ENCODE measurements around the gene RIMBP2. TPM values are rescaled to one million over a fixed set of nuclear protein-coding genes. Genes with fewer than 3 reads are reported as not detected.

The RIMBP2 gene
- total RNA-seq, 8 experiments from 2014 or later = 0.09 to 24.7 (median 13.0) TPM

DNA sequence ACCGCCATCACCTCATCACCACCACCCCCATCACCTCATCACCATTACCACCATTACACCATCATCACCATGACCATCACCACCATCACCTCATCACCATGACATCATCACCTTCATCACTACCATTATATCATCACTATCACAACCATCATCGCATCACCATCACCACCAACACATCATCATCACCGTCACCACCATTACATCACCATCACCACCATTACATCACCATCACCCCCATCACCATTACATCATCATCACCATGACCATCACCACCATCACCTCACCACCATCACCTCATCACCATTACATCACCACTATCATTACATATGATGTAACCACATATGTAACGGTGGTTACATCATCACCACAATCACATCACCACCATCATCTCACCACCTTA lies 132.3 kb downstream of the RIMBP2 start:
- WGBS, 10 experiments = 29 to 100% (median 63%) methylated on average over 1 to 3 of the region's 4 CpGs; no CpG with 5 or more reads in 1 of the 10 experiments
- ATAC-seq (replicated peaks in 6 of 8) = no peak
- H3K4me1 ChIP-seq (replicated peaks in 1 of 2) = peaks cover 0 to 9% of the 10 kb centered on the region in 2 donors
- H3K27ac ChIP-seq = no peak overlapping the region
- in situ Hi-C loops (cut with MboI; ENCODE audit: low pct_unique_long_range_greater_than_20kb in 2 of 9, low sequenced_read_pairs in 9 of 9, unreplicated experiment in 9 of 9) = no loop called here
- H3K4me3 ChIP-seq = no peak overlapping the region

DNA sequence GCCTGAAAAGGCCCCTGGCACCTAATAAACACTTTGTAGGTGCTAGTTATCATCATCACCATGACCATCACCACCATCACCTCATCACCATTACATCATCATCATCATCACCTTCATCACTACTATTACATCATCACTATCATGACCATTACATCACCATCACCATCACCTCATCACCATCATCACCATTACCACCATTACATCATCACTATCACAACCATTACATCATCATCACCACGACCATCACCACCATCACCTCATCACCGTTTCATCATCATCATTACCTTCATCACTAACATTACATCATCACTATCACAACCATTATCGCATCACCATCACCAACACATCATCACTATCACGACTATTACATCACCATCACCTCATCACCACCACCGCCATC lies 132.8 kb downstream of the RIMBP2 start:
- Histone ChIP-seq H3K4me3 (no peak overlapping the region), H3K4me1 (replicated peaks in 1 of 2) (peaks cover 0 to 5% of the 10 kb centered on the region in 2 donors), H3K27ac (no peak overlapping the region)
- WGBS, 10 experiments = 14 to 100% (median 46%) methylated on average over 1 to 4 of the region's 5 CpGs; no CpG with 5 or more reads in 2 of the 10 experiments
- no peak for ATAC-seq (replicated peaks in 6 of 8)
- in situ Hi-C loops (cut with MboI; ENCODE audit: low pct_unique_long_range_greater_than_20kb in 2 of 9, low sequenced_read_pairs in 9 of 9, unreplicated experiment in 9 of 9) = no loop called here

DNA sequence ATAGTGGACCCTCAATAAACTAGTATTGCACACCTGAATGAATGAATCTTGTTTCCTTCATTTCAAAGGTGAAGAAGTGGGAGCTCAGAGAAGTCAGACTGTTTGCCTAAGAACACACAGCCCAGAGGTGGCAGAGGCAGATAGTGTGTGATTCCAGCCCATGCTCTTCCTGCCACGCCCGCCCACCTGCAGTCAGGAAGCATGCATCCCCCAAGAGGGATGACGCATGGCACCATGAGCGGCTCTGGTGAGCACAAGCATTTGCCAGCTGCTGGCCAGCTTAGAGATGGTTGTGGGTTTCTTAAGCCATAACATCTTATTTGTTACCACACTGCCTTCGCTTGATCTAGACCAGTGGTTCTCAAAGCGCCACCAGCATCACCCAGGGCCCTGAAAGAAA lies 133.8 kb downstream of the RIMBP2 start:
- ATAC-seq (replicated peaks in 6 of 8) = no peak
- Histone ChIP-seq H3K27ac (no peak overlapping the region), H3K4me3 (no peak overlapping the region), H3K4me1 (replicated peaks in 1 of 2) (no peaks in the 10 kb centered on the region)
- in situ Hi-C loops (cut with MboI; ENCODE audit: low pct_unique_long_range_greater_than_20kb in 2 of 9, low sequenced_read_pairs in 9 of 9, unreplicated experiment in 9 of 9) = no loop called here
- WGBS, 10 experiments = 0 to 92% (median 78%) methylated on average over 1 to 5 of the region's 6 CpGs; no CpG with 5 or more reads in 4 of the 10 experiments

DNA sequence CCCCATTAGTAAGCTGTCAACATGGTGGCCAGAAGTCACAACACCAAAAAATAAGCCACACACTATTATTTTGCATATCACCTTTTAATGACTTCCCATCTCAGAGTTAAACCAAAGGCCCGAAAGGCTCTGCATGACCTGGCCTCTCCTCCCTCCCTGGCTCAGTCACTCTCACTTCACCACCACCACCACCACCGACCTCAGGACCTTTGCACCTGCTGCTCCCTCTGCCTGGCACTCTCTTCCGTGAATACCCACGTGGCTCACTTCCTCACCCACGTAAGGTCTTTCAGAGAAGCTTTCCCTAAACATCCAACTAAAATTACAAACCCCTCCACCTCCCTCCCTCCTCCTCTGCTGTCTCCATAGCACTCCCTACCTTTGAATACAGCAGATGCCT lies 134.3 kb downstream of the RIMBP2 start:
- in situ Hi-C loops (cut with MboI; ENCODE audit: low pct_unique_long_range_greater_than_20kb in 2 of 9, low sequenced_read_pairs in 9 of 9, unreplicated experiment in 9 of 9) = no loop called here
- H3K4me1 ChIP-seq (replicated peaks in 1 of 2) = no peaks in the 10 kb centered on the region
- H3K4me3 ChIP-seq = no peak overlapping the region
- no peak overlapping the region for H3K27ac ChIP-seq
- WGBS, 10 experiments = 10 to 100% (median 54%) methylated on average over 1 to 5 of the region's 5 CpGs; no CpG with 5 or more reads in 3 of the 10 experiments
- ATAC-seq (replicated peaks in 6 of 8) = no peak

DNA sequence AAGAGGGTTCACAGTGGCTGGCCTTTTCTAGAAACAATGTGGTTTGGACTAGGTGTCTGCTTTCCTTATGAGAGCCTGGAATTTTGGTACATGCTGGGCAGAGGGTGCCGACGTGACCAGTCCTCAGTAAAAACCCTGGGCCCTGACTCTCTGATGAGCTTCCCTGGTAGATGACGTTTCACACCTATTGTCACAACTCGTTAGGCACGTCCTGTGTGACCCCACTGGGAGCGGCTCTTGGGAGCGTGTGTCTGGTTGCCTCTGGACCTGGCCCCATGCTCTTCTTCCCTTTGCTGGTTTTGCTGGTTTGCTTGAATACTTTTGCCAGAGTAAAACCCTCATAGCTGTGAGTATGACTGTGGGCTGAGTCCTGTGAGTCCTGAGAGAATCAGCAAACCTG lies 136.9 kb downstream of the RIMBP2 start:
- WGBS, 10 experiments = 8 to 100% (median 74%) methylated on average over 1 to 7 of the region's 7 CpGs; no CpG with 5 or more reads in 3 of the 10 experiments
- Histone ChIP-seq H3K4me3 (no peak overlapping the region), H3K4me1 (replicated peaks in 1 of 2) (no peaks in the 10 kb centered on the region), H3K27ac (no peak overlapping the region)
- in situ Hi-C loops (cut with MboI; ENCODE audit: low pct_unique_long_range_greater_than_20kb in 2 of 9, low sequenced_read_pairs in 9 of 9, unreplicated experiment in 9 of 9) = no loop called here
- ATAC-seq (replicated peaks in 6 of 8) = no peak

DNA sequence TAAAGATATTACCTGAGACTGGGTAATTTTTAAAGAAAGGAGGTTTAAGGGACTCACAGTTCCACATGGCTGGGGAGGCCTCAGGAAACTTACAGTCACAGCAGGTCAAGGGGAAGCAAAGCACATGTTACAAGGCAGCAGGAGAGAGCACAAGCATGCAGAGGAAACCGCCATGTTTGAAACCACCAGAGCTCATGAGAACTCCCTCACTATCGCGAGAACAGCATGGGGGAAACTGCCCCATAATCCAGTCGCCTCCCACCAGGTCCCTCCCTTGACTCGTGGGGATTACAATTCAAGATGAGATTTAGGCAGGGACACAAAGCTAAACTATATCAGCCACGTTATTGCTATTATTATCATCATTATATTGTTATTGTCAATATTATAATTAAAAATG lies 138.7 kb downstream of the RIMBP2 start:
- H3K4me1 ChIP-seq (replicated peaks in 1 of 2) = no peaks in the 10 kb centered on the region
- H3K27ac ChIP-seq = no peak overlapping the region
- no peak overlapping the region for H3K4me3 ChIP-seq
- no peak for ATAC-seq (replicated peaks in 6 of 8)
- in situ Hi-C loops (cut with MboI; ENCODE audit: low pct_unique_long_range_greater_than_20kb in 2 of 9, low sequenced_read_pairs in 9 of 9, unreplicated experiment in 9 of 9) = no loop called here
- WGBS, 10 experiments = 33 to 88% (median 69%) methylated on average over 3 to 6 of the region's 6 CpGs; no CpG with 5 or more reads in 3 of the 10 experiments

DNA sequence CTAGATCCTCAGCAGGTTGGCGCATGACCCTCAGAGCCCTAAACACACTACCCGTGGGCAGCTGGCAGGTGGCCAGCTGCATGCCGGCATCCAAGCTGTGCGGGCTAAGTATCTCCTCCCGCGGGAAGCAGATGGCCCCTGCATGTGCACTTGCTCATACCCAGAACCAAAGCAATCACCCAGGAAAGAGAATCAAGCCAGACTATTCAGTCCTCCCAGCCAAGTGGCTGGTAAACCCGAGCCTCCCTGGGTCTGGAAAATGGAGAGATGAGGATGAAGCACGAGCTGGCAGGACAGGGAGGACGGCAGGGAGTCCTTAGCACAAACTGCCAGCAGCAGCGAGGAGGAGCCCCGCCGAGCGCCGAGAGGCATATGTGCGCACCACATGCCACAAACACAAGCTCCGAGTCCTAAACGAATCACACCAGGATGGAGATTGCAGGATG lies 139.7 kb downstream of the RIMBP2 start:
- no peaks in the 10 kb centered on the region for H3K4me1 ChIP-seq (replicated peaks in 1 of 2)
- H3K27ac ChIP-seq = no peak overlapping the region
- no peak overlapping the region for H3K4me3 ChIP-seq
- in situ Hi-C loops (cut with MboI; ENCODE audit: low pct_unique_long_range_greater_than_20kb in 2 of 9, low sequenced_read_pairs in 9 of 9, unreplicated experiment in 9 of 9) = no loop called here
- ATAC-seq (replicated peaks in 6 of 8) = no peak
- WGBS, 10 experiments = 40 to 77% (median 70%) methylated on average over 2 to 8 of the region's 17 CpGs; no CpG with 5 or more reads in 6 of the 10 experiments

DNA sequence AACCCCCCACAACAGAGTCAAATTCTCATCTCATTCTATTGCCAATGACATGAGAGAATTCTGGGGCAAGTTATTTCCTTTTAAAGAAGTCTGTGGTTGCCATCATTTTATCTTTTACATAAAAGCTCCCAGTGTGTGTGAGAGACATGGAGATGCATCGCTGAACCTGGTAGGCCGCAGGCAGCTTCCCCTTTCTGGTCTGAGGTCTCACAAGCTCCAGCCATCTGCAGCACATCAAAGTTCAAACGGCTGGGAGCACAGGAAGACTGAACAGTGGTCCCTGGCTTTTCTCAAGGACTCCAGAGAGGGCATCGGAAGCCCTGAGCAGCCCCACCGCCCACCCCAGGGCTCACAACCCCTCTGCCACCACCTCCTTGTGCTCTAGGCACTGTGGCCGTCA lies 141.7 kb downstream of the RIMBP2 start:
- Histone ChIP-seq H3K4me3 (no peak overlapping the region), H3K4me1 (replicated peaks in 1 of 2) (no peaks in the 10 kb centered on the region), H3K27ac (no peak overlapping the region)
- 0 to 88% (median 50%) methylated on average over 1 to 3 of the region's 6 CpGs; no CpG with 5 or more reads in 5 of the 10 experiments for WGBS, 10 experiments
- in situ Hi-C loops (cut with MboI; ENCODE audit: low pct_unique_long_range_greater_than_20kb in 2 of 9, low sequenced_read_pairs in 9 of 9, unreplicated experiment in 9 of 9) = no loop called here
- ATAC-seq (replicated peaks in 6 of 8) = no peak

DNA sequence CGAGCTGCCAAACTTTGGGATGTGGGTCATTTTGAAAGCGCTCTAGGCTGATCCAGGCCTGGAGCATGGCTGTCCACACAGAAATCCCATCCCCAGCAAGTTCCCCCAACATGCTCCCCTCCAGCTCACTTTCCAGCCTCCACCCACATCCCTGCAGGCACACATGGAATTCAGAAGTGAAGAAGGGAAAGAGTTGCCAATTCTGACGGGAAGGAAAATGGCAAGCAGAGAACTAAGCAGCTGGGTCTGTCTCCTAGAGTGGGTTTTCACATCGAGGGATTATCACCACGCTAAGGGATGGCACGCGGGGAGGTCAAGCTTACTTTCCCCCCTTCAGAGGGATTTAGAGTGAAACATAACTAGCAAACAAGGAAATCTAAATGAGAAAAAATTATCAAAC lies 142.3 kb downstream of the RIMBP2 start:
- no peak overlapping the region for H3K27ac ChIP-seq
- WGBS, 10 experiments = 6 to 94% (median 76%) methylated on average over 3 to 5 of the region's 7 CpGs; no CpG with 5 or more reads in 4 of the 10 experiments

DNA sequence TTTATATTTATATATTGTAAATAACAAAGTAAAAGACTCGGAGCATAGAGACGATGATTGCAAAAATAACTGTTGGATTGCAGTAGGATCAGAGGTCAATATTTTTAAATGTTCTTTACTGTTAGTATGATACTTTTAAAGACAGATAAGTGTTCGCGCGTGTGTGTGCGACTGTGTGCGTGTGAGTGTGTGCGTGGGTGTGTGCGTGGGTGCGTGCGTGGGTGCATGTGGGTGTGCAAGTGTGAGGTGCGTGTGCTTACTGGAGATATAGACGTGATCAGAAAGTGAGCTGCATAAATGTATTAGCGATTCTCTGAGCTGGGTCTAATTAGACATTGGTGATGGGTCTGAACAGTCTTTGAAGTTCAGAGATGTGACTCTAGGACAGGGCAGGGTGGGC lies 142.9 kb downstream of the RIMBP2 start:
- no peak for ATAC-seq (replicated peaks in 6 of 8)
- 27 to 100% (median 81%) methylated on average over 1 to 11 of the region's 14 CpGs; no CpG with 5 or more reads in 1 of the 10 experiments for WGBS, 10 experiments
- Histone ChIP-seq H3K4me3 (no peak overlapping the region), H3K4me1 (replicated peaks in 1 of 2) (no peaks in the 10 kb centered on the region), H3K27ac (no peak overlapping the region)
- in situ Hi-C loops (cut with MboI; ENCODE audit: low pct_unique_long_range_greater_than_20kb in 2 of 9, low sequenced_read_pairs in 9 of 9, unreplicated experiment in 9 of 9) = no loop called here

More for the DNA sequence above, 142.3 kb downstream of the RIMBP2 start:
- Histone ChIP-seq H3K4me3 (no peak overlapping the region), H3K4me1 (replicated peaks in 1 of 2) (no peaks in the 10 kb centered on the region)
- in situ Hi-C loops (cut with MboI; ENCODE audit: low pct_unique_long_range_greater_than_20kb in 2 of 9, low sequenced_read_pairs in 9 of 9, unreplicated experiment in 9 of 9) = no loop called here
- ATAC-seq (replicated peaks in 6 of 8) = no peak

DNA sequence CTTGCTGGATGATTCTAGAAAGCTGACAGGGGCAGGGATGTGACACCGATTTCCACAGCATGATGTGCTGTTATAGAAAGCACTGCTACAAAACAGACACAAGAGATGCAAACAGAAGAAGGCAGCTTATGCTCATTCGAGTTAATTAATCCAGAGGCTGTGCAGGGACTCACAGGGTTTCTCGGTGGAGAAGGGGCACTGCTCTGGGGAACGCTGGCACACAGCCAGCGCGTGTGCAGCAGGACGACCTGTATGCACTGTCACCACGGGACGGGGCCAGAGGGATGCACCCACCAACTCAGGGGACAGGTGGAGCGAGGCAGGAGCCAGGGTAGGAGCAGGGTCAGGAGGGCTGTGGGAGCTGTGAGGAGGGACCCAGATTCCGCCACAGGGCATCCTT lies 143.5 kb downstream of the RIMBP2 start:
- 20 to 80% (median 63%) methylated on average over 1 to 4 of the region's 11 CpGs; no CpG with 5 or more reads in 4 of the 10 experiments for WGBS, 10 experiments
- in situ Hi-C loops (cut with MboI; ENCODE audit: low pct_unique_long_range_greater_than_20kb in 2 of 9, low sequenced_read_pairs in 9 of 9, unreplicated experiment in 9 of 9) = no loop called here
- H3K4me1 ChIP-seq (replicated peaks in 1 of 2) = no peaks in the 10 kb centered on the region
- H3K27ac ChIP-seq = no peak overlapping the region
- H3K4me3 ChIP-seq = no peak overlapping the region
- peak in 3 of 8 experiments; percentile 18 to 80 (median 49) for ATAC-seq (replicated peaks in 6 of 8)

DNA sequence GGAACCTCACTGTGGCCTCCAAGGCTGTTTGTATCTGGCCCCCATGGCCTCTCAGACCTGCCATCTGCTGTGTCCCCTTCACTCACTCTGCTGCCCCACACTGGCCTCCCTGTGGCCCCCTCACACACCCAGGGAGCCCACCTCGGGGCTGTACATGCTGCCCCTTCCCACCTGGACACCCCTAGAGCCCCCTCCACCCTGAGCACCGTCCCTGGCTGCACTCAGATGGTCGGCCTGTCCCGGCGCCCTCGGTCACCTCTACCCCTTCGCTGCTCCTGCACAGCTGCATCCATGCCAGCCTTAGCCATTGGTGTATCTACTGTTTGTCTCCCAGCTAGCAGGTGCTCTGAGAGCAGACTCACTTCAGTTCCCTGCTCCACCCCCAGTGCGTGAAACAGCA lies 144.4 kb downstream of the RIMBP2 start:
- H3K4me3 ChIP-seq = no peak overlapping the region
- no peak for ATAC-seq (replicated peaks in 6 of 8)
- in situ Hi-C loops (cut with MboI; ENCODE audit: low pct_unique_long_range_greater_than_20kb in 2 of 9, low sequenced_read_pairs in 9 of 9, unreplicated experiment in 9 of 9) = no loop called here
- no CpG with 5 or more reads among the region's 8 CpGs for WGBS, 10 experiments
- no peaks in the 10 kb centered on the region for H3K4me1 ChIP-seq (replicated peaks in 1 of 2)
- no peak overlapping the region for H3K27ac ChIP-seq

DNA sequence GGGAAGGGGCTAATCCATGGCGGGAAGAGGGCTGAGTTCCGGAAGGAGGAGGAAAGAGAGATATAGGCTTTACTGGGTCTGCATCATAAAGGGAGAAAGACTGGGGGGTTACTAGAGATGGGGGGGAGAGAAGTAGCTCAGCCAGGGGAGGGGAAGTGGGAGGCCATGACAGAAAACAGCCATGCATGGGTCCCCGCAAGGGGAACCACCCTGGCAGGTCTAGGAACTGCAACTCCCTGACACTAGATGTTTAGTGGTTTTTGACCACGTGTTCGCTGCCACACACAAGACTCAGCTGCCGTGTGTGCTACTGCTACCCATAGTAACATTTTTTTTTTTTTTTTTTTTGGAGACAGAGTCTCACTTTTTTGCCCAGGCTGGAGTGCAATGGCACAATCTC lies 145.0 kb downstream of the RIMBP2 start:
- Histone ChIP-seq H3K4me3 (no peak overlapping the region), H3K4me1 (replicated peaks in 1 of 2) (no peaks in the 10 kb centered on the region), H3K27ac (no peak overlapping the region)
- ATAC-seq (replicated peaks in 6 of 8) = no peak
- in situ Hi-C loops (cut with MboI; ENCODE audit: low pct_unique_long_range_greater_than_20kb in 2 of 9, low sequenced_read_pairs in 9 of 9, unreplicated experiment in 9 of 9) = no loop called here
- 0 to 100% (median 64%) methylated on average over 1 to 2 of the region's 6 CpGs; no CpG with 5 or more reads in 6 of the 10 experiments for WGBS, 10 experiments

DNA sequence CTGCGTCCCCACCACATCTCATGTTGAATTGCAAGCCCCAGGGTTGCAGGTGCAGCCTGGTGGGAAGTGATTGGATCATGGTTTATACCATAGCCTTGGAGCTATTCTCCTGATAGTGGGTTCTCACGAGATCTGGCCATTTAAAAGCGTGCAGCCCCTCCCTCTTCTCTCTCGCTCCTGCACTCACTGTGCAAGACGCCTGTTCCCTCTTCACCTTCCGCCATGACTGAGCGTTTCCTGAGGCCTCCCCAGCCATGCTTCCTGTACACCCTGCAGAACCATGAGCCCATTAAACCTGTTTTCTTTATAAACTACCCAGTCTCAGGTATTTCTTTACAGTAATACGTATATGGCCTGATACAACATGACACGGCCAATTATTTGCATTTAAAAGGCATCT lies 146.6 kb downstream of the RIMBP2 start:
- no peak overlapping the region for H3K27ac ChIP-seq
- in situ Hi-C loops (cut with MboI; ENCODE audit: low pct_unique_long_range_greater_than_20kb in 2 of 9, low sequenced_read_pairs in 9 of 9, unreplicated experiment in 9 of 9) = no loop called here
- no peaks in the 10 kb centered on the region for H3K4me1 ChIP-seq (replicated peaks in 1 of 2)
- 46 to 95% (median 73%) methylated on average over 1 to 6 of the region's 9 CpGs; no CpG with 5 or more reads in 3 of the 10 experiments for WGBS, 10 experiments
- H3K4me3 ChIP-seq = no peak overlapping the region
- no peak for ATAC-seq (replicated peaks in 6 of 8)

Measured in motor neuron (in vitro differentiated cells).